Gastrocnemius medialis (tissue), 4 donors: ENCODE results near the gene OR51B2. TPM values are rescaled to one million over a fixed set of nuclear protein-coding genes. Genes with fewer than 3 reads are reported as not detected.

Source experiments
- ATAC-seq, 2 donors: fragments of 150-250 bp; one replicate each; pipeline ENCODE4 v1.9.1; 2016
- DNase-seq, 2 donors: peaks; one replicate each; pipeline ENCODE4 v3.0.0-alpha.2; 2019
- H3K27ac ChIP-seq, 4 donors: fragments of 200-600 bp; sonication (generic); 1 replicate in 1 of 4; 2 replicates in 3 of 4; pipeline ENCODE4 v1.5.1; 2016 to 2018; ENCODE audit warnings: mild to moderate bottlenecking in 2 of 4, moderate library complexity in 1 of 4
- H3K27me3 ChIP-seq, 3 donors: fragments of 200-600 bp; sonication (generic) in 2 of 3; 1 replicate in 1 of 3; 2 replicates in 2 of 3; pipeline versions ENCODE4 v1.5.1 to v1.6.0; 2016 to 2019; ENCODE audit warnings: mild to moderate bottlenecking in 1 of 3, moderate library complexity in 1 of 3
- H3K36me3 ChIP-seq, 2 donors: fragments of 200-600 bp; sonication (generic) in 1 of 2; one replicate each; pipeline ENCODE4 v1.5.1; 2017 to 2018
- H3K4me1 ChIP-seq, 2 donors: fragments of 200-600 bp; sonication (generic) in 1 of 2; one replicate each; pipeline ENCODE4 v1.5.1; 2016 to 2017; ENCODE audit warnings: mild to moderate bottlenecking in 2 of 2
- H3K4me3 ChIP-seq, 4 donors: fragments of 200-600 bp; sonication (generic) in 3 of 4; 1 replicate in 1 of 4; 2 replicates in 3 of 4; pipeline ENCODE4 v1.5.1; 2016 to 2019; ENCODE audit warnings: mild to moderate bottlenecking in 2 of 4
- H3K9me3 ChIP-seq, 3 donors: fragments of 200-600 bp; sonication (generic) in 2 of 3; 1 replicate in 1 of 3; 2 replicates in 2 of 3; pipeline ENCODE4 v1.5.1; 2016 to 2019
- POLR2A ChIP-seq, 2 donors: fragments of 450-650 bp; IDR thresholded peaks; one replicate each; pipeline ENCODE4 v1.6.1; 2017; ENCODE audit warnings: antibody characterized with exemption in 2 of 2, mild to moderate bottlenecking in 2 of 2, moderate library complexity in 2 of 2
- in situ Hi-C, 4 donors: fragments of 200-750 bp; cut with MboI; loops; one replicate each; pipeline versions ENCODE4 v1.15.0 to v1.8.0; 2017; ENCODE audit warnings: low sequenced_read_pairs in 4 of 4
- intact Hi-C: fragments of 100-400 bp; cut with DNase I; formaldehyde crosslinking; loops from one replicate; pipeline ENCODE4 v1.15.1; 2023; ENCODE audit warnings: low total_unique reads
- total RNA-seq, 4 donors: library from RNA; depleted of rRNA; stranded (reverse); fragments of >200 nt; gene quantifications; one replicate each; pipeline versions ENCODE4 v1.1.0 to v1.2.3, GENCODE V29; 2016
- TF ChIP-seq, protein P1 (sequence below), 5 experiments: fragments of 450-650 bp in 3 of 5; fragments of 200-600 bp in 2 of 5; sonication (generic) in 2 of 5; IDR thresholded peaks in 4 of 5; conservative IDR thresholded peaks in 1 of 5; 1 replicate in 4 of 5; 2 replicates in 1 of 5; pipeline ENCODE4 v1.5.1; 2016 to 2019; ENCODE audit warnings: antibody characterized with exemption in 5 of 5, mild to moderate bottlenecking in 3 of 5, moderate library complexity in 3 of 5

The OR51B2 gene
- total RNA-seq, 4 donors from 2014 or later: not detected

- TF ChIP-seq POLR2A (IDR thresholded peaks at IDR 0.05): no peak
- TF ChIP-seq, protein P1, sequence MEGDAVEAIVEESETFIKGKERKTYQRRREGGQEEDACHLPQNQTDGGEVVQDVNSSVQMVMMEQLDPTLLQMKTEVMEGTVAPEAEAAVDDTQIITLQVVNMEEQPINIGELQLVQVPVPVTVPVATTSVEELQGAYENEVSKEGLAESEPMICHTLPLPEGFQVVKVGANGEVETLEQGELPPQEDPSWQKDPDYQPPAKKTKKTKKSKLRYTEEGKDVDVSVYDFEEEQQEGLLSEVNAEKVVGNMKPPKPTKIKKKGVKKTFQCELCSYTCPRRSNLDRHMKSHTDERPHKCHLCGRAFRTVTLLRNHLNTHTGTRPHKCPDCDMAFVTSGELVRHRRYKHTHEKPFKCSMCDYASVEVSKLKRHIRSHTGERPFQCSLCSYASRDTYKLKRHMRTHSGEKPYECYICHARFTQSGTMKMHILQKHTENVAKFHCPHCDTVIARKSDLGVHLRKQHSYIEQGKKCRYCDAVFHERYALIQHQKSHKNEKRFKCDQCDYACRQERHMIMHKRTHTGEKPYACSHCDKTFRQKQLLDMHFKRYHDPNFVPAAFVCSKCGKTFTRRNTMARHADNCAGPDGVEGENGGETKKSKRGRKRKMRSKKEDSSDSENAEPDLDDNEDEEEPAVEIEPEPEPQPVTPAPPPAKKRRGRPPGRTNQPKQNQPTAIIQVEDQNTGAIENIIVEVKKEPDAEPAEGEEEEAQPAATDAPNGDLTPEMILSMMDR (IDR thresholded peaks at IDR 0.05 in 4 of 5, conservative IDR thresholded peaks at IDR 0.05 in 1 of 5): no peak
- intact Hi-C loops: no loop called here
- no peak for ATAC-seq
These were observed 13.7 kb downstream of the OR51B2 start for GRCh38 chr11:5310423-5310822.

GRCh38 chr11:5307256-5308019, 16.7 kb downstream of the OR51B2 start:
- intact Hi-C loops: no loop called here
- no peaks in the 10 kb centered on the region for H3K27me3 ChIP-seq
- TF ChIP-seq, protein P1 (IDR thresholded peaks at IDR 0.05 in 4 of 5, conservative IDR thresholded peaks at IDR 0.05 in 1 of 5): no peak
- TF ChIP-seq POLR2A (IDR thresholded peaks at IDR 0.05): no peak
- ATAC-seq (no peak), DNase-seq (no peak)
- H3K9me3 ChIP-seq: no peaks in the 10 kb centered on the region
- no peaks in the 10 kb centered on the region for H3K4me1 ChIP-seq
- H3K36me3 ChIP-seq: no peaks in the 10 kb centered on the region
- in situ Hi-C loops: no loop called here
- H3K27ac ChIP-seq: no peak overlapping the region
- H3K4me3 ChIP-seq: no peak overlapping the region

More at GRCh38 chr11:5310423-5310822, 13.7 kb downstream of the OR51B2 start:
- in situ Hi-C loops: no loop called here
- no peak for DNase-seq
- no peaks in the 10 kb centered on the region for H3K27me3 ChIP-seq
- no peak overlapping the region for H3K4me3 ChIP-seq
- no peaks in the 10 kb centered on the region for H3K36me3 ChIP-seq
- no peaks in the 10 kb centered on the region for H3K9me3 ChIP-seq
- no peaks in the 10 kb centered on the region for H3K4me1 ChIP-seq
- no peak overlapping the region for H3K27ac ChIP-seq

DNA sequence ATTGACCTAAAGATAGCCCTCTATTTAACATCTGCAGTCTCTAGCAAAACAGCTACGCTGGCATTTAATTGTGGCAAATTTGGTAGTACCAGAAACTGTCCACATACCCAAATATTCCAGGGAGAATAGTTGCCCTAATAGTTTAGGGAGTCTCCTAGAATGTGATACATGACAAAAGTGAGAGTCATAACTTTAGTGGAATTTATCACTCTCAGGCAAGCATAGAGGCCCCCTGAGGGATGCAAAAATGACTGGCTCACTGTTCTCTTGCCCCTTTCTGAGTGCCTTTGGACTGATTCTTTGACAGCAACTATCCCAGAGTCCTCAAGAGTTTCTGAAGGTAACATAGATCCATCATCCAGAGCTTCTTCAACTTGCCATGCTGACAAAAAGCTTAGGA, 20.1 kb downstream of the OR51B2 start:
- in situ Hi-C loops (no loop called here), intact Hi-C loops (no loop called here)
- no peak for DNase-seq
- no peak for TF ChIP-seq POLR2A (IDR thresholded peaks at IDR 0.05)
- TF ChIP-seq, protein P1 (IDR thresholded peaks at IDR 0.05 in 4 of 5, conservative IDR thresholded peaks at IDR 0.05 in 1 of 5): no peak
- no peaks in the 10 kb centered on the region for H3K36me3 ChIP-seq
- no peak overlapping the region for H3K27ac ChIP-seq
- H3K4me1 ChIP-seq: no peaks in the 10 kb centered on the region
- no peaks in the 10 kb centered on the region for H3K27me3 ChIP-seq
- no peak for ATAC-seq
- H3K9me3 ChIP-seq: no peaks in the 10 kb centered on the region
- no peak overlapping the region for H3K4me3 ChIP-seq

DNA sequence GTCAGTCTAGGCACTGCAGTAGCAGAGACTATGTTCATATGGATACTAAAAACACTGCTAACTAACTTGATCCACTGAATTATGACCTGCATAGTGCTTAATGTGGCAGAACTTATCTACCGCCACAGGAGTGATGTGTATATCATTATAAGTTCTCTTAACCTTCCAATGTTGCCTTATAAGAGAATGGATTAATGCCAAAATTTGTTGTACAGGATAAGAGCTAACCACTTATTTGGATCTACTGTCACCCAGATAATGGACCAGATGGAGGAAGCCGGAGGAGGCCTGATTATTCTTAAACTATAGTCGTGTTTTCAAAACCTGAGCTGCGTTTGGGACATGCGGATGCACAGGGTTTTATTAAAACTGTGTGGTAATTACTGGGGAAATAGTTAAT, 20.5 kb downstream of the OR51B2 start:
- H3K4me1 ChIP-seq: no peaks in the 10 kb centered on the region
- DNase-seq (no peak), ATAC-seq (no peak)
- no peak for TF ChIP-seq POLR2A (IDR thresholded peaks at IDR 0.05)
- TF ChIP-seq, protein P1 (IDR thresholded peaks at IDR 0.05 in 4 of 5, conservative IDR thresholded peaks at IDR 0.05 in 1 of 5): no peak
- no peak overlapping the region for H3K4me3 ChIP-seq
- no peaks in the 10 kb centered on the region for H3K36me3 ChIP-seq
- H3K9me3 ChIP-seq: no peaks in the 10 kb centered on the region
- no peak overlapping the region for H3K27ac ChIP-seq
- no peaks in the 10 kb centered on the region for H3K27me3 ChIP-seq
- intact Hi-C loops: no loop called here
- in situ Hi-C loops: no loop called here
